Testis (tissue), 2 donors: ENCODE results near the gene HADHA.

Source experiments
- CTCF ChIP-seq, 3 experiments: fragments of 450-650 bp in 2 of 3; fragments of 200-600 bp in 1 of 3; sonication (generic) in 1 of 3; IDR thresholded peaks; one replicate each; pipeline ENCODE4 v1.5.1; 2016 to 2019; ENCODE audit warnings: antibody characterized with exemption in 3 of 3, mild to moderate bottlenecking in 2 of 3, moderate library complexity in 1 of 3
- POLR2A ChIP-seq: fragments of 450-650 bp; IDR thresholded peaks from one replicate; pipeline ENCODE4 v1.6.1; 2017; ENCODE audit warnings: antibody characterized with exemption, mild to moderate bottlenecking, moderate library complexity

- TF ChIP-seq CTCF (IDR thresholded peaks at IDR 0.05) (no peak), POLR2A (no peak)
Measured at GRCh38 chr2:26144031-26144430, 100.4 kb downstream of the HADHA start.
